Nephron (organoid): ENCODE results near the gene SEMA4A.
"Not testable (repeated sequence)": the region's sequence is repeated elsewhere in the genome, so short reads cannot be mapped to it uniquely, and the experiment has no call there.

Experiments
- H3K27ac Mint-ChIP-seq, 3 experiments: 2 replicates each; pipeline ENCODE4 v1.8.0; 2020; ENCODE audit warnings: mixed read lengths in 3 of 3, mild to moderate bottlenecking in 2 of 3, moderate library complexity in 1 of 3
- H3K27me3 Mint-ChIP-seq: 2 replicates; pipeline ENCODE4 v1.8.0; 2021; ENCODE audit warnings: low read depth, mild to moderate bottlenecking, moderate library complexity, mixed read lengths
- H3K36me3 Mint-ChIP-seq: 2 replicates; pipeline ENCODE4 v1.8.0; 2020; ENCODE audit warnings: low read depth, mixed read lengths
- H3K4me1 Mint-ChIP-seq: 2 replicates; pipeline ENCODE4 v1.8.0; 2020; ENCODE audit warnings: mixed read lengths
- H3K4me3 Mint-ChIP-seq, 3 experiments: 2 replicates each; pipeline ENCODE4 v1.8.0; 2020; ENCODE audit warnings: mild to moderate bottlenecking in 3 of 3, mixed read lengths in 3 of 3, moderate library complexity in 2 of 3
- H3K9me3 Mint-ChIP-seq: 2 replicates; pipeline ENCODE4 v1.8.0; 2020; ENCODE audit warnings: mixed read lengths
- TF ChIP-seq, protein P1 (sequence below), 3 experiments: fragments of 200-600 bp; sonication (generic); IDR thresholded peaks; one replicate each; pipeline ENCODE4 v1.5.0; 2021; ENCODE audit warnings: antibody characterized with exemption in 3 of 3; ENCODE audit not compliant: unreplicated experiment in 3 of 3

SEMA4A gene

DNA sequence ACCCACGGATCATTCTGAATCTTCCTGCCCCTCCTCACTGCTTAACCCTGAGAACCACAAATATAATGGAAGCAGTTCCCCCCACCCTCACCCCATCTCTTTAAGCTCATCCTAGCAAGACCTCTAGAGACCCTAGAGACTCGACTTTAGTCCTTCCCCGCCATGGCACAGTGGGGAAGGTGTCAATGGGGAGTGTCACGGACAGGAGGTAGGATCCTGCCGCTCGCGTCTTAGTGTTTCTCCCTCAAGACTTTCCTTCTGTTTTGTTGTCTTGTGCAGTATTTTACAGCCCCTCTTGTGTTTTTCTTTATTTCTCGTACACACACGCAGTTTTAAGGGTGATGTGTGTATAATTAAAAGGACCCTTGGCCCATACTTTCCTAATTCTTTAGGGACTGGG lies 58.7 kb downstream of the SEMA4A start:
- H3K27ac Mint-ChIP-seq, result peak overlapping the region; percentile 99 to 100 (median 100)
- peaks cover 4% of the 10 kb centered on the region for H3K27me3 Mint-ChIP-seq
- H3K4me1 Mint-ChIP-seq, result peaks cover 22% of the 10 kb centered on the region
- no peaks in the 10 kb centered on the region for H3K9me3 Mint-ChIP-seq
- TF ChIP-seq, protein P1, sequence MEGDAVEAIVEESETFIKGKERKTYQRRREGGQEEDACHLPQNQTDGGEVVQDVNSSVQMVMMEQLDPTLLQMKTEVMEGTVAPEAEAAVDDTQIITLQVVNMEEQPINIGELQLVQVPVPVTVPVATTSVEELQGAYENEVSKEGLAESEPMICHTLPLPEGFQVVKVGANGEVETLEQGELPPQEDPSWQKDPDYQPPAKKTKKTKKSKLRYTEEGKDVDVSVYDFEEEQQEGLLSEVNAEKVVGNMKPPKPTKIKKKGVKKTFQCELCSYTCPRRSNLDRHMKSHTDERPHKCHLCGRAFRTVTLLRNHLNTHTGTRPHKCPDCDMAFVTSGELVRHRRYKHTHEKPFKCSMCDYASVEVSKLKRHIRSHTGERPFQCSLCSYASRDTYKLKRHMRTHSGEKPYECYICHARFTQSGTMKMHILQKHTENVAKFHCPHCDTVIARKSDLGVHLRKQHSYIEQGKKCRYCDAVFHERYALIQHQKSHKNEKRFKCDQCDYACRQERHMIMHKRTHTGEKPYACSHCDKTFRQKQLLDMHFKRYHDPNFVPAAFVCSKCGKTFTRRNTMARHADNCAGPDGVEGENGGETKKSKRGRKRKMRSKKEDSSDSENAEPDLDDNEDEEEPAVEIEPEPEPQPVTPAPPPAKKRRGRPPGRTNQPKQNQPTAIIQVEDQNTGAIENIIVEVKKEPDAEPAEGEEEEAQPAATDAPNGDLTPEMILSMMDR (IDR thresholded peaks at IDR 0.05; ENCODE audit: unreplicated experiment in 3 of 3), result no peak
- H3K36me3 Mint-ChIP-seq, result peaks cover 35% of the 10 kb centered on the region
- H3K4me3 Mint-ChIP-seq, result peak overlapping the region; percentile 97 to 100 (median 99)

DNA sequence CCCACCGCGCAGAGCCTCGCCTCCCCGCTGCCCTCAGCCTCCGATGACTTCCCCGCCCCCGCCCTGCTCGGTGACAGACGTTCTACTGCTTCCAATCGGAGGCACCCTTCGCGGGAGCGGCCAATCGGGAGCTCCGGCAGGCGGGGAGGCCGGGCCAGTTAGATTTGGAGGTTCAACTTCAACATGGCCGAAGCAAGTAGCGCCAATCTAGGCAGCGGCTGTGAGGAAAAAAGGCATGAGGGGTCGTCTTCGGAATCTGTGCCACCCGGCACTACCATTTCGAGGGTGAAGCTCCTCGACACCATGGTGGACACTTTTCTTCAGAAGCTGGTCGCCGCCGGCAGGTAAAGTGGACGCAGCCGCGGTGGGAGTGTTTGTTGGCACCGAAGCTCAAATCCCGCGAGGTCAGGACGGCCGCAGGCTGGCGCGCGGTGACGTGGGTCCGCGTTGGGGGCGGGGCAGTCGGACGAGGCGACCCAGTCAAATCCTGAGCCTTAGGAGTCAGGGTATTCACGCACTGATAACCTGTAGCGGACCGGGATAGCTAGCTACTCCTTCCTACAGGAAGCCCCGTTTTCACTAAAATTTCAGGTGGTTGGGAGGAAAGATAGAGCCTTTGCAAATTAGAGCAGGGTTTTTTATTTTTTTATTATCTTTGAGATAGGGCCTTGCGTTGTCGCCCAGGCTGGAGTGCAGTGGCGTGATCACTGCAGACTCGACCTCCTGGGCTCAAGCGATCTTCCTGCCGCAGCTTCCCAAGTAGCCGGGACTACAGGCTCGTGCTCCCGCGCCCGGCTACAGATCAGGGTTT lies 59.7 kb downstream of the SEMA4A start, which contains the start of gene PMF1:
TSS of gene PMF1 (plus strand) at position 175 of the 811 bp plus-strand sequence. CDS start at position 184, 9 bp downstream.
- Mint-ChIP-seq H3K4me3 (peak within 1 kb of the TSS; percentile 97 to 100 (median 99)), H3K36me3 (peaks cover 33% of the 10 kb centered on the region), H3K27ac (peak within 1 kb of the TSS; percentile 99 to 100 (median 100)), H3K27me3 (peaks cover under 1% of the 10 kb centered on the region), H3K4me1 (peaks cover 22% of the 10 kb centered on the region), H3K9me3 (no peaks in the 10 kb centered on the region)
- TF ChIP-seq, protein P1 (IDR thresholded peaks at IDR 0.05; ENCODE audit: unreplicated experiment in 3 of 3), result no peak

DNA sequence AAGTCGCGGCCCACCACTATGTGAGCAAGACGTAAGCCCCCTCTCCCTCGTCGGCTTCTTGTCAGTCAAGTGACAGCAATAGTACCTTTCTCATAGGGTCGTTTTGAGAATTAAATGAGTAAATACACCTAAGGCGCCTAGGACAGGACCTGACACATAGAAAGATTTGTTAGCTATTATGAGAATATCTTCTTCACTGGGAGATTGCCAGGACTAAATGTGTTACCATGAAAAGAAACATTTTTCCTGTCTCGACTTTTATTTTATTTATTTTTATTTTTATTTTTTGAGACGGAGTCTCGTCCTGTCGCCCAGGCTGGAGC lies 60.2 kb downstream of the SEMA4A start:
- H3K27me3 Mint-ChIP-seq, result no peaks in the 10 kb centered on the region
- peaks cover 22% of the 10 kb centered on the region for H3K4me1 Mint-ChIP-seq
- peak overlapping the region; percentile 97 to 100 (median 99) for H3K4me3 Mint-ChIP-seq
- H3K27ac Mint-ChIP-seq, result peak overlapping the region; percentile 99 to 100 (median 100)
- no peaks in the 10 kb centered on the region for H3K9me3 Mint-ChIP-seq
- H3K36me3 Mint-ChIP-seq, result peaks cover 32% of the 10 kb centered on the region
- TF ChIP-seq, protein P1 (IDR thresholded peaks at IDR 0.05; ENCODE audit: unreplicated experiment in 3 of 3), result no peak

DNA sequence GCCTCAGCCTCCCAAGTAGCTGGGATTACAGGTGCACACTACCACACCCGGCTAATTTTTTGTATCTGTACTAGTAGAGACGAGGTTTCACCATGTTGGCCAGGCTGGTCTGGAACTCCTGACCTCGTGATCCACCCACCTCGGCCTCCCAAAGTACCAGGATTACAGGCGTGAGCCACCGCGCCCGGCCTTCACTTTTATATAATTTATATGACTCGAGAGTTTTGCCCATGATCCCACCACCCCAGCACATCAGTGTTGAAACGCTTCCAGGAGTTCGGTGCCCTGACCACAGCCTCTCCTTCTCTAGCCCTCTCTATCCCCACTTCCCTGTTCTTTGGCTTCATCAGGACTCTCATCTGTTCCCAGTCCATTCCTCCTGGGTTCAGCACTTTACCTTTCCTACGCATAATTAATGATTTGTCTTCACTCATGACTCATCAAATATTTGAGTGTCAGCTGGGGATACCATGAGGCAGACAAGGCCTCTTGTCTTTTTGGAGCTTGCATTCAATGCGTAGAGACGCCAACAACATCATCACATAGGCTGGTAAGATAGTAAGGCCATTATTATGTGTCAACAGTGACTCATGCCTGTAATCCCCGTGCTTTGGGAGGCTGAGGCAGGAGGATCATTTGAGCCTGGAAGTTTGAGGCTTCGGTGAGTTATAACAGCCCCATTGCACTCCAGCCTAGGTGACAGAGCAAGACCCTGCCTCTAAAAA lies 60.8 kb downstream of the SEMA4A start:
- Mint-ChIP-seq H3K27me3 (no peaks in the 10 kb centered on the region), H3K36me3 (peaks cover 31% of the 10 kb centered on the region), H3K4me1 (peaks cover 22% of the 10 kb centered on the region), H3K9me3 (no peaks in the 10 kb centered on the region), H3K27ac (peak overlapping the region; percentile 39 to 92 (median 75)), H3K4me3 (peak overlapping the region; percentile 73 to 87 (median 86))
- TF ChIP-seq, protein P1 (IDR thresholded peaks at IDR 0.05; ENCODE audit: unreplicated experiment in 3 of 3), result no peak

DNA sequence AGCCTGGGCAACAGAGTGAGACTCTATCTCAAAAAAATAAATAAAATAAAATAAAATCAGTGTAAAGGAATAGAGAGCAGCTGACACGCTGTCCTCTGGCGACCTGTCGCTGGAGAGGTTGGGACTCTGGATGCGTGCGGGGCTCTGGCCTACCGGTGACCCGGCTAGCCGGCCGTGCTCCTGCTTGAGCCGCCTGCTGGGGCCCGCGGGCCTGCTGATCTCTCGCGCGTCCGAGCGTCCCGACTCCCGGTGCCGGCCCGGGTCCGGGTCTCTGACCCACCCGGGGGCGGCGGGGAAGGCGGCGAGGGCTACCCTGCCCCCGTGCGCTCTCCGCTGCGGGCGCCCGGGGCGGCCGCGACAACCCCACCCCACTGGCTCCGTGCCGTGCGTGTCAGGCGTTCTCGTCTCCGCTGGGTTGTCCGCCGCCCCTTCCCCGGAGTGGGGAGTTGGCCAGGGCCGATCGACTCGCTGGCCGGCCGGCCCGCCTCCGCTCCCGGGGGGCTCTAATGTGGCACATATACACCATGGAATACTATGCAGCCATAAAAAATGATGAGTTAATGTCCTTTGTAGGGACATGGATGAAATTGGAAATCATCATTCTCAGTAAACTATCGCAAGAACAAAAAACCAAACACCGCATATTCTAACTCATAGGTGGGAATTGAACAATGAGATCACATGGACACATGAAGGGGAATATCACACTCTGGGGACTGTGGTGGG lies 63.1 kb downstream of the SEMA4A start:
- H3K4me3 Mint-ChIP-seq, H3K27ac Mint-ChIP-seq, H3K9me3 Mint-ChIP-seq, H3K27me3 Mint-ChIP-seq: not testable (repeated sequence)
- H3K36me3 Mint-ChIP-seq, result peaks cover 42% of the 10 kb centered on the region
- H3K4me1 Mint-ChIP-seq, result peaks cover 22% of the 10 kb centered on the region

DNA sequence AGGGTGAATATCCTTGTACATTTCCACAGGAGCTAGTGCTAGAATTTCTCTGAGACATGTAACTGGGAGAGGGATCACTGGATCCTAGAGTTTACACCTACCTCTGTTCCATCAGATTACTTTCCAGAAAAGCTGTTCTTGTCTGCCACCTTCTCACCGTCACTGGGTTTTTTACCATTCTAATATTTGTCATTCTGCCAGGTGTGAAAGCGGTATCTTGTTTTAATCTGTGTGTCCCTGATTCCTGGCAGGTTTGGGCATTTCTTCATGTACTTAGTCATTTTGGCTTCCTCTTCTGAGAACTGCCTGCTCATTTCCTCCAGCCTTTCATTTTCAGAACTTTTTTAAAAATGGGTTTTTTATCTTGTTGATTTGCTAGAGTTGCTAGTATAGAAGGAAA lies 64.5 kb downstream of the SEMA4A start:
- H3K9me3 Mint-ChIP-seq, result no peaks in the 10 kb centered on the region
- H3K27me3 Mint-ChIP-seq, result no peaks in the 10 kb centered on the region
- H3K4me3 Mint-ChIP-seq, result peak overlapping the region in 1 of 3 experiments; percentile 33
- H3K4me1 Mint-ChIP-seq, result peaks cover 13% of the 10 kb centered on the region
- peaks cover 47% of the 10 kb centered on the region for H3K36me3 Mint-ChIP-seq
- TF ChIP-seq, protein P1 (IDR thresholded peaks at IDR 0.05; ENCODE audit: unreplicated experiment in 3 of 3), result no peak
- peak overlapping the region in 1 of 3 experiments; percentile 43 for H3K27ac Mint-ChIP-seq
